ENCODE results near the gene SLC39A11. TPM values are rescaled to one million over a fixed set of nuclear protein-coding genes. Genes with fewer than 3 reads are reported as not detected.
A peak's percentile ranks its signal among the peaks of the same experiment; 100 is the strongest.

SLC39A11 gene
- total and polyA plus RNA-seq, 8 donors = 5.2 to 62.0 (median 12.9) TPM

GRCh38 chr17:73028299-73028755 lies 64.2 kb downstream of the SLC39A11 start:
- Histone ChIP-seq H3K27me3 (no peaks in the 10 kb centered on the region), H3K27ac (peak overlapping the region in 1 of 5 donors; percentile 8), H3K36me3 (peaks cover 0 to 24% (median 15%) of the 10 kb centered on the region in 4 donors), H3K9me3 (peaks cover 0 to 6% (median 3%) of the 10 kb centered on the region in 4 donors), H3K4me3 (no peak overlapping the region), H3K4me1 (peaks cover 0 to 20% (median 12%) of the 10 kb centered on the region in 4 donors)
- 57 to 80% (median 72%) methylated on average over 5 of the region's 5 CpGs for WGBS, 5 donors
- intact Hi-C loops (cut with DNase I; ENCODE audit: low total_unique reads) = no loop called here
- peak in 1 of 2 donors; percentile 69 for DNase-seq
- TF ChIP-seq POLR2AphosphoS5 (IDR thresholded peaks at IDR 0.05) = peak in 1 of 3 donors; percentile 21
- no peak for TF ChIP-seq CTCF (IDR thresholded peaks at IDR 0.05)

- 78 to 83% (median 79%) methylated on average over 7 of the region's 7 CpGs for WGBS, 5 donors
- Histone ChIP-seq H3K27me3 (no peaks in the 10 kb centered on the region), H3K9me3 (peaks cover 0 to 6% (median 3%) of the 10 kb centered on the region in 4 donors), H3K4me1 (peaks cover 0 to 20% (median 12%) of the 10 kb centered on the region in 4 donors), H3K4me3 (no peak overlapping the region), H3K36me3 (peaks cover 0 to 24% (median 15%) of the 10 kb centered on the region in 4 donors), H3K27ac (no peak overlapping the region)
- TF ChIP-seq CTCF (IDR thresholded peaks at IDR 0.05) = no peak
- no peak for TF ChIP-seq POLR2AphosphoS5 (IDR thresholded peaks at IDR 0.05)
- no peak for TF ChIP-seq POLR2A (IDR thresholded peaks at IDR 0.05)
- TF ChIP-seq EP300 (IDR thresholded peaks at IDR 0.05) = no peak
- intact Hi-C loops (cut with DNase I; ENCODE audit: low total_unique reads) = no loop called here
- no peak for DNase-seq
These were observed 65.3 kb downstream of the SLC39A11 start for GRCh38 chr17:73027130-73027741.

GRCh38 chr17:73025041-73025560 lies 67.4 kb downstream of the SLC39A11 start:
- Histone ChIP-seq H3K27ac (no peak overlapping the region), H3K9me3 (peaks cover 0 to 6% (median 3%) of the 10 kb centered on the region in 4 donors), H3K36me3 (peaks cover 0 to 11% (median 4%) of the 10 kb centered on the region in 4 donors), H3K4me3 (no peak overlapping the region), H3K27me3 (no peaks in the 10 kb centered on the region), H3K4me1 (peaks cover 0 to 14% (median 2%) of the 10 kb centered on the region in 4 donors)
- intact Hi-C loops (cut with DNase I; ENCODE audit: low total_unique reads) = no loop called here
- TF ChIP-seq EP300 (IDR thresholded peaks at IDR 0.05) (no peak), CTCF (IDR thresholded peaks at IDR 0.05) (no peak), POLR2AphosphoS5 (IDR thresholded peaks at IDR 0.05) (no peak), POLR2A (IDR thresholded peaks at IDR 0.05) (no peak)
- DNase-seq = no peak
- WGBS, 5 donors = 61 to 77% (median 68%) methylated on average over 6 of the region's 6 CpGs

GRCh38 chr17:73023759-73024158 lies 68.7 kb downstream of the SLC39A11 start:
- Histone ChIP-seq H3K9me3 (peaks cover 0 to 14% (median 6%) of the 10 kb centered on the region in 4 donors), H3K36me3 (peaks cover 0 to 4% (median 0%) of the 10 kb centered on the region in 4 donors), H3K4me3 (no peak overlapping the region), H3K4me1 (peaks cover 0 to 14% (median 0%) of the 10 kb centered on the region in 4 donors), H3K27me3 (no peaks in the 10 kb centered on the region), H3K27ac (no peak overlapping the region)
- intact Hi-C loops (cut with DNase I; ENCODE audit: low total_unique reads) = no loop called here
- TF ChIP-seq CTCF (IDR thresholded peaks at IDR 0.05) (no peak), POLR2A (IDR thresholded peaks at IDR 0.05) (no peak), EP300 (IDR thresholded peaks at IDR 0.05) (no peak), POLR2AphosphoS5 (IDR thresholded peaks at IDR 0.05) (no peak)
- DNase-seq = no peak
- 92 to 99% (median 96%) methylated on average over 5 of the region's 5 CpGs for WGBS, 5 donors
